Measurements from ENCODE around the gene SLC25A47. TPM values are rescaled to one million over a fixed set of nuclear protein-coding genes. Genes with fewer than 3 reads are reported as not detected.

SLC25A47 gene
- total and polyA plus RNA-seq, 2 donors (not counting 3 experiments of a cell fraction or from before 2014, with no cell fraction given), result not detected

- CTCF ChIA-PET, result interaction anchor here (0.6 to 3.8 kb wide), 10 partner anchors 11 to 92 kb away, joined by 3 to 28 read pairs (median 3); a partner anchor contains a TSS
- H4K20me1 ChIP-seq (replicated peaks; ENCODE audit: control insufficient read depth, extremely low read depth, insufficient read depth, low read length), result no peaks in the 10 kb centered on the region
- H3K9ac ChIP-seq (replicated peaks; ENCODE audit: extremely low read depth, insufficient read depth, low read length), result peak overlapping the region; percentile 82
- peak overlapping the region; percentile 67 for H3K27ac ChIP-seq (ENCODE audit: insufficient read depth, low read depth, low read length)
- H3K4me2 ChIP-seq (ENCODE audit: insufficient read depth, low read length), result peak overlapping the region; percentile 34
- no peaks in the 10 kb centered on the region for H3K9me1 ChIP-seq (replicated peaks; ENCODE audit: control insufficient read depth, extremely low read depth, insufficient read depth, low read length)
- H2AFZ ChIP-seq (ENCODE audit: low read depth, low read length), result peak overlapping the region; percentile 44
- DNase-seq (ENCODE audit: low read depth, low spot score), result peak; percentile 60
- intact Hi-C loops (cut with micrococcal nuclease), result loop anchor here (1.0 kb wide), 3 partner anchors 20 to 92 kb away; no protein-coding TSS in a partner anchor
- H3K4me1 ChIP-seq (ENCODE audit: control insufficient read depth, extremely low read depth, insufficient read depth, low read length), result peaks cover 2% of the 10 kb centered on the region
- H3K79me2 ChIP-seq (ENCODE audit: control insufficient read depth, insufficient read depth, low read length), result peaks cover 12% of the 10 kb centered on the region
- TF ChIP-seq POLR2A (IDR thresholded peaks at IDR 0.05; ENCODE audit: low read depth, low read length) (peak; percentile 10), POLR2AphosphoS5 (IDR thresholded peaks at IDR 0.05; ENCODE audit: insufficient read depth, low read depth, low read length) (peak; percentile 56), CTCF (IDR thresholded peaks at IDR 0.05; ENCODE audit: extremely low read depth in 1 of 2, insufficient read depth in 1 of 2, low read depth in 1 of 2, low read length in 2 of 2) (peak; percentile 60 to 93), FOS (IDR thresholded peaks at IDR 0.05; ENCODE audit: borderline replicate concordance, insufficient read depth, low read length) (no peak), MYC (IDR thresholded peaks at IDR 0.05; ENCODE audit: low read depth, low read length) (no peak)
- no peaks in the 10 kb centered on the region for H3K27me3 ChIP-seq (ENCODE audit: control insufficient read depth in 2 of 2, insufficient read depth in 2 of 2, low read length in 2 of 2)
- no peaks in the 10 kb centered on the region for H3K9me3 ChIP-seq (replicated peaks; ENCODE audit: control insufficient read depth, insufficient read depth, low read length)
- no TSS peak for BruUV-seq (replicated peaks)
- dilution Hi-C loops (cut with MboI; ENCODE audit: extremely low pct_ligation_motif_present, low sequenced_read_pairs), result no loop called here
- POLR2A ChIA-PET, result no interaction called here
- FAIRE-seq, result peak; percentile 59
- H3K36me3 ChIP-seq (ENCODE audit: control insufficient read depth in 2 of 2, extremely low read depth in 1 of 2, insufficient read depth in 2 of 2, low read length in 2 of 2), result peaks cover 0 to 10% of the 10 kb centered on the region in 2 experiments
- H3K4me3 ChIP-seq (replicated peaks in 1 of 3; ENCODE audit: insufficient read depth in 1 of 3, low read depth in 1 of 3, low read length in 3 of 3), result peak overlapping the region; percentile 27 to 88 (median 45)
These were observed 37.9 kb upstream of the SLC25A47 start for GRCh38 chr14:100285021-100285912.
